ENCODE data around the gene POC1A. TPM values are rescaled to one million over a fixed set of nuclear protein-coding genes. Genes with fewer than 3 reads are reported as not detected.

POC1A gene
- polyA plus RNA-seq, 1 donor from 2014 or later: 1.3 TPM

- Histone ChIP-seq H3K9ac (ENCODE audit: low read length) (no peak overlapping the region), H3K27ac (ENCODE audit: low read length) (no peak overlapping the region), H3F3A (ENCODE audit: insufficient read depth, low read length, poor library complexity, severe bottlenecking) (no peaks in the 10 kb centered on the region), H3K27me3 (ENCODE audit: insufficient read depth, low read depth, low read length) (no peaks in the 10 kb centered on the region), H3K79me2 (replicated peaks; ENCODE audit: insufficient read depth, low read length) (no peaks in the 10 kb centered on the region), H3K4me2 (ENCODE audit: low read length) (no peak overlapping the region), H4K20me1 (ENCODE audit: insufficient read depth) (no peaks in the 10 kb centered on the region), H3K4me3 (ENCODE audit: low read length) (no peak overlapping the region), H3K36me3 (ENCODE audit: insufficient read depth, low read length) (no peaks in the 10 kb centered on the region), H3K9me2 (ENCODE audit: insufficient read depth, low read length) (no peaks in the 10 kb centered on the region), H3K9me3 (ENCODE audit: low read length) (no peaks in the 10 kb centered on the region), H2AFZ (ENCODE audit: low read depth, low read length) (no peak overlapping the region)
- no peak for TF ChIP-seq EP300 (conservative IDR thresholded peaks at IDR 0.05; ENCODE audit: poor library complexity, severe bottlenecking)
Measured at GRCh38 chr3:52039426-52039825, 114.8 kb downstream of the POC1A start.

- no peak overlapping the region for H3K9ac ChIP-seq (ENCODE audit: low read length)
Measured at GRCh38 chr3:52038227-52038626, 116.0 kb downstream of the POC1A start.

More at GRCh38 chr3:52038227-52038626, 116.0 kb downstream of the POC1A start:
- no peak overlapping the region for H3K27ac ChIP-seq (ENCODE audit: low read length)
- H3K4me3 ChIP-seq (ENCODE audit: low read length): no peak overlapping the region
- H3K36me3 ChIP-seq (ENCODE audit: insufficient read depth, low read length): no peaks in the 10 kb centered on the region
- no peak for TF ChIP-seq POLR2AphosphoS5 (IDR thresholded peaks at IDR 0.05)
- no peak for TF ChIP-seq REST (IDR thresholded peaks at IDR 0.05; ENCODE audit: borderline replicate concordance)
- TF ChIP-seq EZH2 (IDR thresholded peaks at IDR 0.05; ENCODE audit: borderline replicate concordance, insufficient read depth, low read length, poor library complexity, severe bottlenecking): no peak
- no peak for TF ChIP-seq SMC3 (conservative IDR thresholded peaks at IDR 0.05; ENCODE audit: poor library complexity)
- TF ChIP-seq CTCF (IDR thresholded peaks at IDR 0.05; ENCODE audit: poor library complexity, severe bottlenecking): no peak
- no peak for TF ChIP-seq EP300 (conservative IDR thresholded peaks at IDR 0.05; ENCODE audit: poor library complexity, severe bottlenecking)
- TF ChIP-seq TAF1 (IDR thresholded peaks at IDR 0.05; ENCODE audit: low read depth): no peak
- no peak for TF ChIP-seq MXI1 (conservative IDR thresholded peaks at IDR 0.05; ENCODE audit: poor library complexity, severe bottlenecking)
- no peaks in the 10 kb centered on the region for H3K9me2 ChIP-seq (ENCODE audit: insufficient read depth, low read length)
- H3K9me3 ChIP-seq (ENCODE audit: low read length): no peaks in the 10 kb centered on the region
- no peak overlapping the region for H2AFZ ChIP-seq (ENCODE audit: low read depth, low read length)
- no peaks in the 10 kb centered on the region for H4K20me1 ChIP-seq (ENCODE audit: insufficient read depth)
- H3F3A ChIP-seq (ENCODE audit: insufficient read depth, low read length, poor library complexity, severe bottlenecking): no peaks in the 10 kb centered on the region
- H3K27me3 ChIP-seq (ENCODE audit: insufficient read depth, low read depth, low read length): no peaks in the 10 kb centered on the region
- no peaks in the 10 kb centered on the region for H3K79me2 ChIP-seq (replicated peaks; ENCODE audit: insufficient read depth, low read length)
- H3K4me2 ChIP-seq (ENCODE audit: low read length): no peak overlapping the region

Data from neural cell (in vitro differentiated cells).